Activated naive CD4-positive, alpha-beta T cell treated with anti-CD3 and anti-CD28 coated beads, Interleukin-2, amount 50 U/mL, for 16 hours (primary cell): ENCODE results near the gene BCKDHA.
"Not testable (repeated sequence)": the region's sequence is repeated elsewhere in the genome, so short reads cannot be mapped to it uniquely, and the experiment has no call there.

Experiments used
- DNase-seq: peaks from one replicate; pipeline ENCODE4 v3.0.0-alpha.2; 2020

The BCKDHA gene

GRCh38 chr19:41452584-41453275 is 55.1 kb downstream of the BCKDHA start:
- DNase-seq = no peak

GRCh38 chr19:41455936-41456335 is 58.3 kb downstream of the BCKDHA start:
- no peak for DNase-seq

- no peak for DNase-seq
These were observed 58.8 kb downstream of the BCKDHA start for GRCh38 chr19:41456342-41456918.

- no peak for DNase-seq
These were observed 59.6 kb downstream of the BCKDHA start for GRCh38 chr19:41457241-41457640.

GRCh38 chr19:41462497-41462896 is 64.9 kb downstream of the BCKDHA start:
- no peak for DNase-seq

- DNase-seq = not testable (repeated sequence)
These were observed 65.9 kb downstream of the BCKDHA start for GRCh38 chr19:41463257-41464256.
